ENCODE results near the gene SNAPC2. TPM values are rescaled to one million over a fixed set of nuclear protein-coding genes. Genes with fewer than 3 reads are reported as not detected.

Gene SNAPC2
- total and polyA plus RNA-seq, 2 of the 13 experiments (the other 11 are each of a cell fraction or from before 2014, with no cell fraction given) = 10.2 to 12.7 TPM

GRCh38 chr19:7897292-7897691 lies 22.8 kb upstream of the SNAPC2 start (continued):
- TF ChIP-seq THAP8 (CRISPR knock-in tag; IDR thresholded peaks at IDR 0.05; ENCODE audit: borderline replicate concordance) = no peak
- TF ChIP-seq ZNF549 (CRISPR knock-in tag; IDR thresholded peaks at IDR 0.05) = no peak
- TF ChIP-seq GATAD2A (CRISPR knock-in tag; IDR thresholded peaks at IDR 0.05) = peak; percentile 73
- TF ChIP-seq TFDP2 (CRISPR knock-in tag; IDR thresholded peaks at IDR 0.05) = no peak
- no peak for TF ChIP-seq PAWR (CRISPR knock-in tag; IDR thresholded peaks at IDR 0.05; ENCODE audit: borderline replicate concordance)
- no peak for TF ChIP-seq HNRNPK (IDR thresholded peaks at IDR 0.05; ENCODE audit: low read depth, low read length, poor library complexity, severe bottlenecking)
- no peak for TF ChIP-seq HOXD1 (CRISPR knock-in tag; IDR thresholded peaks at IDR 0.05)
- TF ChIP-seq ARID4A (CRISPR knock-in tag; IDR thresholded peaks at IDR 0.05; ENCODE audit: borderline replicate concordance) = peak; percentile 40; the same call in 1 of the 2 replicates
- peak; percentile 57; the same call in 1 of the 2 replicates for TF ChIP-seq MIER3 (CRISPR knock-in tag; IDR thresholded peaks at IDR 0.05; ENCODE audit: borderline replicate concordance)
- no peak for TF ChIP-seq SNAI1 (CRISPR knock-in tag; IDR thresholded peaks at IDR 0.05; ENCODE audit: borderline replicate concordance)
- no peak for TF ChIP-seq RBM22 (optimal IDR thresholded peaks at IDR 0.05; ENCODE audit: low read length)
- no peak for TF ChIP-seq KDM2A (CRISPR knock-in tag; IDR thresholded peaks at IDR 0.05; ENCODE audit: borderline replicate concordance, low read depth)
- no peak for TF ChIP-seq ZFP91 (CRISPR knock-in tag; IDR thresholded peaks at IDR 0.05; ENCODE audit: borderline replicate concordance)
- TF ChIP-seq CREB1 (IDR thresholded peaks at IDR 0.05) = peak; percentile 14; the same call in 1 of the 2 replicates
- TF ChIP-seq CREB1 (CRISPR knock-in tag; IDR thresholded peaks at IDR 0.05) = no peak
- no peak for TF ChIP-seq HNRNPLL (IDR thresholded peaks at IDR 0.05; ENCODE audit: low read depth, low read length, poor library complexity, severe bottlenecking)
- TF ChIP-seq ZSCAN31 (CRISPR knock-in tag; IDR thresholded peaks at IDR 0.05; ENCODE audit: low read depth) = no peak
- TF ChIP-seq RFXAP (CRISPR knock-in tag; IDR thresholded peaks at IDR 0.05; ENCODE audit: borderline replicate concordance) = no peak
- TF ChIP-seq ZMYM3 (CRISPR knock-in tag; IDR thresholded peaks at IDR 0.05) = peak; percentile 91
- TF ChIP-seq ZIK1 (CRISPR knock-in tag; IDR thresholded peaks at IDR 0.05; ENCODE audit: borderline replicate concordance, low read depth) = no peak
- no peak for TF ChIP-seq HMGXB4 (CRISPR knock-in tag; IDR thresholded peaks at IDR 0.05; ENCODE audit: borderline replicate concordance in 1 of 2, low read depth in 1 of 2)
